Measurements from ENCODE around the gene FRMD1. TPM values are rescaled to one million over a fixed set of nuclear protein-coding genes. Genes with fewer than 3 reads are reported as not detected.

Gene FRMD1
- 0.09 TPM in 1 of 2 replicates, not detected in the other for total RNA-seq (ENCODE audit: low replicate concordance)

- H3K9me3 Mint-ChIP-seq = no peaks in the 10 kb centered on the region
- H3K4me2 ChIP-seq = no peak within 1 kb of the TSS
- H3K4me3 Mint-ChIP-seq = no peak within 1 kb of the TSS
- no peak within 1 kb of the TSS for H3K27ac ChIP-seq
- TF ChIP-seq CTCF (IDR thresholded peaks at IDR 0.05) = no peak
- TF ChIP-seq EZH2 (IDR thresholded peaks at IDR 0.05) = no peak
- TF ChIP-seq EZH2phosphoT487 (IDR thresholded peaks at IDR 0.05) = no peak
- H3F3A ChIP-seq (ENCODE audit: low read depth) = peaks cover 5% of the 10 kb centered on the region
- no peak for DNase-seq (ENCODE audit: low spot score)
- no peaks in the 10 kb centered on the region for H3K79me2 ChIP-seq (ENCODE audit: low read depth)
- H3K4me1 ChIP-seq = peaks cover 11% of the 10 kb centered on the region
- H3K27me3 ChIP-seq = no peaks in the 10 kb centered on the region
- no peaks in the 10 kb centered on the region for H3K9me3 ChIP-seq (ENCODE audit: low read depth)
- H4K20me1 ChIP-seq (ENCODE audit: low read depth) = no peaks in the 10 kb centered on the region
- H3K36me3 Mint-ChIP-seq = no peaks in the 10 kb centered on the region
- H3K36me3 ChIP-seq = no peaks in the 10 kb centered on the region
- no peak within 1 kb of the TSS for H3K9ac ChIP-seq
- peak within 1 kb of the TSS; percentile 69 for H3K27ac Mint-ChIP-seq
- H3K4me1 Mint-ChIP-seq = peaks cover 22% of the 10 kb centered on the region
- no peak within 1 kb of the TSS for H3K4me3 ChIP-seq
- no peak within 1 kb of the TSS for H2AFZ ChIP-seq (replicated peaks)
- peaks cover 13% of the 10 kb centered on the region for H3K27me3 Mint-ChIP-seq (ENCODE audit: insufficient read depth, low read depth)
These were observed at the start of gene FRMD1 for GRCh38 chr6:168078943-168079405. Gene FRMD1, minus strand, starts transcription at chr6:168079212. Its CDS starts 118 bp downstream, at chr6:168079094.

- H3K9ac ChIP-seq = no peak overlapping the region
- no peaks in the 10 kb centered on the region for H3K9me3 ChIP-seq (ENCODE audit: low read depth)
- peaks cover 8% of the 10 kb centered on the region for H3K27me3 Mint-ChIP-seq (ENCODE audit: insufficient read depth, low read depth)
- peaks cover 10% of the 10 kb centered on the region for H3F3A ChIP-seq (ENCODE audit: low read depth)
- H2AFZ ChIP-seq (replicated peaks) = no peak overlapping the region
- no peaks in the 10 kb centered on the region for H3K36me3 ChIP-seq
- no peak for DNase-seq (ENCODE audit: low spot score)
- TF ChIP-seq EZH2 (IDR thresholded peaks at IDR 0.05) (no peak), EZH2phosphoT487 (IDR thresholded peaks at IDR 0.05) (no peak), CTCF (IDR thresholded peaks at IDR 0.05) (no peak)
- H3K4me2 ChIP-seq = no peak overlapping the region
- peaks cover 17% of the 10 kb centered on the region for H3K4me1 ChIP-seq
- H3K4me3 ChIP-seq = no peak overlapping the region
- H3K79me2 ChIP-seq (ENCODE audit: low read depth) = no peaks in the 10 kb centered on the region
- H3K27me3 ChIP-seq = peaks cover 13% of the 10 kb centered on the region
- no peak overlapping the region for H3K27ac ChIP-seq
- H3K36me3 Mint-ChIP-seq = no peaks in the 10 kb centered on the region
- H3K4me3 Mint-ChIP-seq = no peak overlapping the region
- no peak overlapping the region for H3K27ac Mint-ChIP-seq
- H3K4me1 Mint-ChIP-seq = peaks cover 25% of the 10 kb centered on the region
- H3K9me3 Mint-ChIP-seq = peaks cover under 1% of the 10 kb centered on the region
- no peaks in the 10 kb centered on the region for H4K20me1 ChIP-seq (ENCODE audit: low read depth)
These were observed 49.1 kb upstream of the FRMD1 start for GRCh38 chr6:168128006-168128630.

- peaks cover 10% of the 10 kb centered on the region for H3K27me3 Mint-ChIP-seq (ENCODE audit: insufficient read depth, low read depth)
- H3K4me2 ChIP-seq = no peak overlapping the region
- H2AFZ ChIP-seq (replicated peaks) = no peak overlapping the region
- no peak overlapping the region for H3K9ac ChIP-seq
- H3K4me3 ChIP-seq = no peak overlapping the region
- H3K27me3 ChIP-seq = peaks cover 10% of the 10 kb centered on the region
- TF ChIP-seq CTCF (IDR thresholded peaks at IDR 0.05) (no peak), EZH2 (IDR thresholded peaks at IDR 0.05) (no peak), EZH2phosphoT487 (IDR thresholded peaks at IDR 0.05) (no peak)
- H3K79me2 ChIP-seq (ENCODE audit: low read depth) = no peaks in the 10 kb centered on the region
- no peak overlapping the region for H3K27ac ChIP-seq
- no peak for DNase-seq (ENCODE audit: low spot score)
- H3K27ac Mint-ChIP-seq = no peak overlapping the region
- H3K36me3 ChIP-seq = no peaks in the 10 kb centered on the region
- no peaks in the 10 kb centered on the region for H4K20me1 ChIP-seq (ENCODE audit: low read depth)
- H3K36me3 Mint-ChIP-seq = no peaks in the 10 kb centered on the region
- H3K9me3 Mint-ChIP-seq = peaks cover 4% of the 10 kb centered on the region
- H3K9me3 ChIP-seq (ENCODE audit: low read depth) = no peaks in the 10 kb centered on the region
- H3K4me1 Mint-ChIP-seq = peaks cover 21% of the 10 kb centered on the region
- H3K4me3 Mint-ChIP-seq = no peak overlapping the region
- peaks cover 3% of the 10 kb centered on the region for H3F3A ChIP-seq (ENCODE audit: low read depth)
- peaks cover 11% of the 10 kb centered on the region for H3K4me1 ChIP-seq
These were observed 48.4 kb upstream of the FRMD1 start for GRCh38 chr6:168127384-168127868.

All from neural progenitor cell (in vitro differentiated cells).